Measurements from ENCODE around the gene API5.
"Not testable (repeated sequence)": the region's sequence is repeated elsewhere in the genome, so short reads cannot be mapped to it uniquely, and the experiment has no call there.

API5 gene

GRCh38 chr11:43311791-43312607 lies at the start of gene API5:
Gene API5 (plus strand): TSS chr11:43311996. CDS start chr11:43312128, 132 bp downstream.
- peak; percentile 94 for DNase-seq

- no peak for DNase-seq
These were observed 43.8 kb upstream of the API5 start for GRCh38 chr11:43267856-43268580.

GRCh38 chr11:43268786-43269185 lies 43.0 kb upstream of the API5 start:
- DNase-seq = no peak

- DNase-seq = no peak
These were observed 42.4 kb upstream of the API5 start for GRCh38 chr11:43269254-43269918.

- no peak for DNase-seq
These were observed 41.3 kb upstream of the API5 start for GRCh38 chr11:43270468-43270867.

GRCh38 chr11:43278193-43278956 lies 33.4 kb upstream of the API5 start:
- DNase-seq = no peak

- peak; percentile 65 for DNase-seq
These were observed 29.0 kb upstream of the API5 start for GRCh38 chr11:43282607-43283440.

GRCh38 chr11:43285826-43286225 lies 26.0 kb upstream of the API5 start:
- DNase-seq = no peak

GRCh38 chr11:43289368-43289767 lies 22.4 kb upstream of the API5 start:
- no peak for DNase-seq

- DNase-seq = no peak
These were observed 13.4 kb upstream of the API5 start for GRCh38 chr11:43298397-43298796.

GRCh38 chr11:43315966-43316365 lies 4.2 kb downstream of the API5 start:
- no peak for DNase-seq

GRCh38 chr11:43316451-43316850 lies 4.7 kb downstream of the API5 start:
- DNase-seq = no peak

- DNase-seq = no peak
These were observed 16.2 kb downstream of the API5 start for GRCh38 chr11:43327987-43328386.

GRCh38 chr11:43328482-43328881 lies 16.7 kb downstream of the API5 start:
- no peak for DNase-seq

- DNase-seq = no peak
These were observed 29.4 kb downstream of the API5 start for GRCh38 chr11:43341159-43341558.

- DNase-seq = not testable (repeated sequence)
These were observed 39.6 kb downstream of the API5 start for GRCh38 chr11:43351426-43351825.

GRCh38 chr11:43354311-43354710 lies 42.5 kb downstream of the API5 start:
- no peak for DNase-seq

GRCh38 chr11:43356336-43356735 lies 44.5 kb downstream of the API5 start:
- no peak for DNase-seq

GRCh38 chr11:43358279-43358800 lies 46.5 kb downstream of the API5 start:
- DNase-seq = no peak

- DNase-seq = peak; percentile 97
These were observed 47.1 kb downstream of the API5 start, which contains the start of gene TTC17 for GRCh38 chr11:43358801-43359421. Gene TTC17 (plus strand): TSS chr11:43358920. CDS start chr11:43358955, 35 bp downstream.

- no peak for DNase-seq
These were observed 47.6 kb downstream of the API5 start for GRCh38 chr11:43359422-43359818.

Data from activated CD8-positive, alpha-beta memory T cell treated with anti-CD3 and anti-CD28 coated beads for 24 hours (primary cell).